Lung microvascular endothelial cell (primary cell): ENCODE measurements around the gene ARID2. TPM values are rescaled to one million over a fixed set of nuclear protein-coding genes. Genes with fewer than 3 reads are reported as not detected.
A peak's percentile ranks its signal among the peaks of the same experiment; 100 is the strongest.

Experiments used
- DNase-seq, 2 donors: peaks; one replicate each; pipeline versions ENCODE4 v3.0.0 to v3.0.0-alpha.2; 2010; ENCODE audit warnings: low read depth in 2 of 2
- total RNA-seq: library from RNA; depleted of rRNA; stranded (reverse); fragments of >200 nt; gene quantifications from 2 replicates; pipeline ENCODE4 v1.2.1, GENCODE V29; 2014

The ARID2 gene
- total RNA-seq, 1 donor from 2014 or later, result 11.5 TPM

- no peak for DNase-seq
Observed at GRCh38 chr12:45763381-45763780, 33.9 kb downstream of the ARID2 start.

GRCh38 chr12:45768194-45768593 is 38.7 kb downstream of the ARID2 start:
- no peak for DNase-seq

- peak in 1 of 2 donors; percentile 5 for DNase-seq
Observed at GRCh38 chr12:45773747-45774146, 44.2 kb downstream of the ARID2 start.

GRCh38 chr12:45774508-45775162 is 45.1 kb downstream of the ARID2 start:
- peak; percentile 6 to 25 for DNase-seq

GRCh38 chr12:45775465-45775864 is 46.0 kb downstream of the ARID2 start:
- DNase-seq, result no peak

- no peak for DNase-seq
Observed at GRCh38 chr12:45775964-45776363, 46.5 kb downstream of the ARID2 start.

GRCh38 chr12:45779936-45780335 is 50.4 kb downstream of the ARID2 start:
- no peak for DNase-seq

DNA sequence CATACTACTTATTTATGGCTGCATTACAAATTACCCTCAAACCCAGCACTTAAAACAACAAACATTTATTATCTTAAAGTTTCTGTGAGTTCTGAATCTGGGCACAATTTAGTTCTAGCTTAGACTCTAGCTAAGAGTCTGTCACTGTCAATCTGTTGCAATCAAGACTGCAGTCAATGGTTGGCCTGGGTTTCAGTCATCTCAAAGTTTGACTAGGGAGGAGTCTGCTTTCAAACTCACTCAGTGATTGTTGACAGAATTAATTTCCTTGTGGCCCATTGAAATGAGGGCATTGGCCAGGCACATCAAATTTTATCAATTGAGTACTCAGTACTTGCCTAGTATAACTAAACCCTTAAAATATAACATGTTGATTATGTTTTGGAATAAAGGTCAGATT is 51.6 kb downstream of the ARID2 start:
- DNase-seq, result no peak

DNA sequence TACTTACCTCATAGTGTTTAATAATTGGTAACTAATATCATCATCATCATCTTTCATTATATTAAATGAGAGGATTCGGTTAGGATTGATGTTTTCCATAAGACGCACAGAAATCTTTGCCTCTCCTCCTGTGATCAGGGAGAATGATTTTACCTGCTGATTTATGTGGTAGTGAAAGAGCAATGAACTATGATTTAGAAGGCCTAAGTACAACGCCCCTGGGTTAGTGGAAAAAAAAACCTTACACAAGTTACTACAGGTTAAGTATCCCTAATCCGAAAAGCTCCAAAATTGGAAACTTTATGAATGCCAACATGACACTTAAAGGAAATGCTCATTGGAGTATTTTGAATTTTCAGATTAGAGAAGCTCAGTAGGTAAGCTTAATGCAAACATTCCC is 55.8 kb downstream of the ARID2 start:
- no peak for DNase-seq

DNA sequence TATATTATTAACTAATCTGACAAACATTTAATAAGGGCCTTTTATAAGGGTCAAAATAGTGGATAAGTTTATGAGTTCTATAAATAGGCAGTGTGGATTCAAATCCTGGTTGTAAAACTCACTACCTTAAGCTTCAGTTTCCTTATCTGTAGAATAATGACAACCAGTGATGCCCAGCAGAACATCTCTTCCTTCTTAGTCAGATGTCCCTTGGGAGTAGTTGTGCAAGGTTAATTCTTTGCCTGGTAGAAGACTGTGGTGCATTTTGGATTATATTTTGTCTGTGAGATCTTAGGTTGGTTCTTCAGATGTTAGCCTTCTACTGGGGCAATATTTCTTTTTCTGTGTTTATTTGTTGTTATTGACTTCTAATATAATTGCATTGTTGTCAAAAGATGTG is 59.5 kb downstream of the ARID2 start:
- DNase-seq, result no peak

GRCh38 chr12:45794422-45794821 is 64.9 kb downstream of the ARID2 start:
- no peak for DNase-seq

DNA sequence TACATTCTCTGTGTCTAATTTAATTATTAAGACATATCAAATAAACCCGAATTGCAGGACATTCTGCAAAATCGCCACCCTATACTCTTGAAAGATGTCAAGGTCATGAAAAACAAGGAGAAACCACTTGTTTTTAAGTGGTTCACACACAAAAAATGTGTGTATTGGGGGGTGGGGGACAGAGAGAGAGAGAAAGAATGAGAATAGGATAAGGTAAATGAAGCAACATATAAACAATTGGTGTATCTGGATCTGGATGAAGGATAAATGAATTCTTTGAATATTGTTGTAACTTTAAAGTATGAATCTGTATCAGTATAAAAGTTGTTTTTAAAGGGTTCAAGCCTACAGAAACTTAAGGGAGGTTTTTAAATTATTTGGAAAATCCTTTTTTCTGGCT is 72.1 kb downstream of the ARID2 start:
- no peak for DNase-seq

GRCh38 chr12:45803111-45803510 is 73.6 kb downstream of the ARID2 start:
- no peak for DNase-seq

GRCh38 chr12:45816652-45817051 is 87.1 kb downstream of the ARID2 start:
- DNase-seq, result no peak

DNA sequence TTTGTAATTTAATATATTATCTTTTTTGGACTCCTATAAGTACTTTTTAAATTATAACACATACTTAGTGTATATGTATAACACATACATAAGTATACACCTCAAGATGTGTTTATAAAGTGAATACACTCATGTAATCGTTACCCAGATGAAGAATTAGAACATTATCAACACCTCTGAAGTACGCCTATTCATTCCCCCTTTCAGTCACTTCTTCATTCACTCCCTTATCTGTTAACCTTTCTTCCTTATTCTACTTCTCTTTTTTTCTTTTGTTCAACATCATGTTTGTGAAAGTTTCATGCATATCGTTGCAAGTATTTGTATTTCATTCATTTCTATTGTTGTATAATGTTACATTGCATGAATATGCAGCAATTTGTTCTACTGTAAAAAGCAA is 98.5 kb downstream of the ARID2 start:
- no peak for DNase-seq

- no peak for DNase-seq
Observed at GRCh38 chr12:45828402-45828801, 98.9 kb downstream of the ARID2 start.

DNA sequence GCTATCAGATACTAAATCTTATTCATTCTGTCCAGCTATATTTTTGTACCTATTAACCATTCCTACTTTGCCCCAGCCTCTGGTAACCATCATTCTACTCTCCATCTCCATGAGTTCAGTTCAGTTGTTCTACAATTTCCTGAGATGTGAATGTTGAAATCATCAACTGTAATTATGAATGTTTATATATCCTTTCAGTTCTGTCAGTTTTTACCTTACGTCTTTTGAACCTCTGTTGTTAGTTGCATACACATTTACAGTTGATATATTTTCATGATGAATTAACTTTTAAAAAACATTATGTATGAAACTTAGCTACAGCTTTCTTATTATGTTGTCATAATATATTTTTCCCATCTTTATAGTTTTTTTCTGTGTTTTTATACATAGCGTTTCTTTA is 102.1 kb downstream of the ARID2 start:
- no peak for DNase-seq

GRCh38 chr12:45833401-45833800 is 103.9 kb downstream of the ARID2 start:
- DNase-seq, result peak in 1 of 2 donors; percentile 3

- no peak for DNase-seq
Observed at GRCh38 chr12:45834809-45835208, 105.3 kb downstream of the ARID2 start.

- no peak for DNase-seq
Observed at GRCh38 chr12:45839917-45840316, 110.4 kb downstream of the ARID2 start.

GRCh38 chr12:45849289-45849688 is 119.8 kb downstream of the ARID2 start:
- DNase-seq, result no peak

GRCh38 chr12:45850302-45850701 is 120.8 kb downstream of the ARID2 start:
- DNase-seq, result no peak

GRCh38 chr12:45852508-45852907 is 123.0 kb downstream of the ARID2 start:
- DNase-seq, result peak in 1 of 2 donors; percentile 83

GRCh38 chr12:45853550-45853949 is 124.0 kb downstream of the ARID2 start:
- peak in 1 of 2 donors; percentile 89 for DNase-seq
